GM12878 (cell line): ENCODE measurements around the gene GALNT9. TPM values are rescaled to one million over a fixed set of nuclear protein-coding genes. Genes with fewer than 3 reads are reported as not detected.

Source experiments
- ATAC-seq: fragments of 200-7000 bp; cut with Tn5 transposase; 3 replicates; pipeline ENCODE4 v1.9.1; 2020; ENCODE audit warnings: mild to moderate bottlenecking, moderate library complexity
- BruUV-seq: library from RNA; stranded (reverse); fragments of 400-500 nt; replicated peaks from 2 replicates; lab custom pipeline; 2021; lab: Mats Ljungman, UMichigan
- CTCF ChIA-PET: fragments of 300-600 bp; sonication (Branson Sonifier 250); formaldehyde crosslinking; extraction: SDS; loops from one replicate; lab custom pipeline; 2021; ENCODE audit warnings: inconsistent platforms; lab: Yijun Ruan, JAX
- POLR2A ChIA-PET: fragments of 350-600 bp; formaldehyde crosslinking; extraction: SDS; loops from one replicate; lab custom pipeline; 2021; ENCODE audit warnings: inconsistent platforms; lab: Charles Lee
- RAD21 ChIA-PET: fragments of 300-600 bp; sonication (Branson Sonifier 250); formaldehyde crosslinking; loops from one replicate; lab custom pipeline; 2023; ENCODE audit warnings: antibody characterized with exemption; ENCODE audit not compliant: unreplicated experiment; lab: Charles Lee
- SMC1A ChIA-PET: fragments of 300-600 bp; sonication (Branson Sonifier 250); formaldehyde crosslinking; loops from one replicate; lab custom pipeline; 2023; ENCODE audit not compliant: unreplicated experiment, uncharacterized antibody; lab: Charles Lee
- DNase-seq: peaks from one replicate; pipeline ENCODE4 v3.0.0-alpha.2; 2011; ENCODE audit warnings: low read depth, low spot score
- FAIRE-seq: peaks from 3 replicates; lab custom pipeline; 2011; peaks lifted over from hg19 to GRCh38; lab: Jason Lieb, UNC
- H2AFZ ChIP-seq: 2 replicates; pipeline ENCODE4 v1.6.0; 2011; ENCODE audit warnings: low read depth, low read length, control low read depth; ENCODE audit not compliant: control insufficient read depth
- H3K27ac ChIP-seq: 2 replicates; pipeline ENCODE4 v1.5.1; 2011; ENCODE audit warnings: control low read depth; ENCODE audit not compliant: control insufficient read depth, insufficient read depth
- H3K27me3 ChIP-seq, 2 experiments: replicated peaks in 1 of 2; 2 replicates each; pipeline versions ENCODE4 v1.6.0 to v1.6.1; 2011; ENCODE audit warnings: low read length in 1 of 2; ENCODE audit not compliant: control insufficient read depth in 2 of 2, insufficient read depth in 2 of 2
- H3K36me3 ChIP-seq, 2 experiments: 2 replicates each; pipeline ENCODE4 v1.5.1; 2011; ENCODE audit warnings: low read length in 1 of 2; ENCODE audit not compliant: control insufficient read depth in 2 of 2, insufficient read depth in 2 of 2
- H3K4me1 ChIP-seq: 2 replicates; pipeline ENCODE4 v1.6.1; 2011; ENCODE audit warnings: mild to moderate bottlenecking, low read length, moderate library complexity, mixed read lengths; ENCODE audit not compliant: control insufficient read depth, insufficient read depth
- H3K4me2 ChIP-seq: 2 replicates; pipeline ENCODE4 v1.6.0; 2011; ENCODE audit warnings: control low read depth; ENCODE audit not compliant: control insufficient read depth, insufficient read depth
- H3K4me3 ChIP-seq: fragments of 200-600 bp; sonication (generic); 2 replicates; pipeline ENCODE4 v1.5.1; 2016
- H3K79me2 ChIP-seq: 2 replicates; pipeline ENCODE4 v1.6.0; 2011; ENCODE audit warnings: low read length; ENCODE audit not compliant: control insufficient read depth, insufficient read depth
- H3K9ac ChIP-seq: 2 replicates; pipeline ENCODE4 v1.8.0; 2011; ENCODE audit warnings: low read length, control low read depth, mixed read lengths; ENCODE audit not compliant: control insufficient read depth, insufficient read depth
- H3K9me3 ChIP-seq: replicated peaks from 3 replicates; pipeline ENCODE4 v1.5.1; 2011; ENCODE audit warnings: mild to moderate bottlenecking, low read length; ENCODE audit not compliant: control insufficient read depth, insufficient read depth
- H4K20me1 ChIP-seq: 2 replicates; pipeline ENCODE4 v1.6.0; 2011; ENCODE audit not compliant: control insufficient read depth, insufficient read depth
- CBX3 ChIP-seq: fragments of 200-600 bp; sonication (generic); IDR thresholded peaks from 2 replicates; pipeline ENCODE4 v1.6.1; 2016; ENCODE audit warnings: low read depth, borderline replicate concordance
- CHD4 ChIP-seq: fragments of 200-600 bp; sonication (generic); IDR thresholded peaks from 2 replicates; pipeline ENCODE4 v1.6.1; 2016; ENCODE audit warnings: mild to moderate bottlenecking
- EED ChIP-seq: sonication (generic); IDR thresholded peaks from 2 replicates; pipeline ENCODE4 v1.6.1; 2016; ENCODE audit warnings: antibody characterized with exemption, low read depth
- MXI1 ChIP-seq: fragments of 150-350 bp; IDR thresholded peaks from 2 replicates; pipeline ENCODE4 v1.6.1; 2011; ENCODE audit warnings: low read depth, mild to moderate bottlenecking, inconsistent platforms, low read length, improper control_type of control experiment
- NR2C1 ChIP-seq: fragments of 450-650 bp; IDR thresholded peaks from 2 replicates; pipeline ENCODE4 v1.6.1; 2017; ENCODE audit warnings: antibody characterized with exemption, mild to moderate bottlenecking, moderate library complexity
- PBX3 ChIP-seq: IDR thresholded peaks from 2 replicates; pipeline ENCODE4 v1.6.1; 2011; ENCODE audit warnings: mild to moderate bottlenecking, low read depth, low read length, moderate library complexity; ENCODE audit not compliant: insufficient replicate concordance
- RCOR1 ChIP-seq: conservative IDR thresholded peaks from 2 replicates; pipeline ENCODE4 v1.6.1; 2012; ENCODE audit warnings: low read depth, low read length, improper control_type of control experiment
- RELB ChIP-seq: fragments of 450-650 bp; IDR thresholded peaks from 2 replicates; pipeline ENCODE4 v1.6.1; 2017; ENCODE audit warnings: low read depth, mild to moderate bottlenecking, moderate library complexity
- SIN3A ChIP-seq: IDR thresholded peaks from 2 replicates; pipeline ENCODE4 v1.6.1; 2012; ENCODE audit warnings: low read depth, low read length, improper control_type of control experiment
- USF1 ChIP-seq: IDR thresholded peaks from 2 replicates; pipeline ENCODE4 v1.6.1; 2011; ENCODE audit warnings: borderline replicate concordance, low read depth, mild to moderate bottlenecking, moderate library complexity, mixed read lengths, low read length; ENCODE audit not compliant: insufficient read depth; ENCODE audit errors: extremely low read length
- WGBS: methylation state at CpG from one replicate; pipeline ENCODE4 v1.1.6; 2016; ENCODE audit warnings: low lambda C conversion rate; ENCODE audit not compliant: insufficient replicate concordance, insufficient coverage; ENCODE audit errors: missing lambda C conversion rate; 5-methylcytosine and 5-hydroxymethylcytosine counted together
- in situ Hi-C: fragments of 300-500 bp; cut with MboI; formaldehyde crosslinking; loops from 9 replicates; pipeline ENCODE4 v1.14.3; 2018; ENCODE audit warnings: mixed read lengths
- intact Hi-C: fragments of 100-400 bp; cut with micrococcal nuclease; formaldehyde crosslinking; loops from one replicate; pipeline ENCODE4 v1.14.2; 2022; ENCODE audit not compliant: unreplicated experiment
- polyA plus RNA-seq, 11 experiments: library from polyadenylated mRNA; depleted of rRNA in 4 of 11; unstranded in 6 of 11; stranded (reverse) in 5 of 11; fragments of >200 nt; fragmentation: Nextera tagmentation in 4 of 11; fragmentation: Illumina TruSeq in 1 of 11; extraction: Ambion mirVana in 4 of 11; extraction: Trizol in 1 of 11; gene quantifications; 1 replicate in 1 of 11; 2 replicates in 10 of 11; pipeline versions ENCODE4 v1.2.1 to v1.2.3, GENCODE V29; 2011 to 2016; ENCODE audit warnings: inconsistent platforms in 2 of 11, missing spikeins in 2 of 11, low read depth in 1 of 11
- total RNA-seq, 4 experiments: library from RNA; depleted of rRNA in 3 of 4; stranded (reverse); fragments of >200 nt in 3 of 4; fragmentation: Illumina TruSeq in 1 of 4; extraction: Trizol in 1 of 4; gene quantifications; 2 replicates each; pipeline versions ENCODE4 v1.2.1 to v1.2.3, GENCODE V29; 2013 to 2021

GALNT9 gene
- total and polyA plus RNA-seq, 10 of the 15 experiments (the other 5 are each of a cell fraction or from before 2014, with no cell fraction given), result 0.04 TPM; not detected in 9

- Histone ChIP-seq H3K4me3 (no peak overlapping the region), H3K9ac (no peak overlapping the region), H3K27ac (no peak overlapping the region), H4K20me1 (no peaks in the 10 kb centered on the region), H2AFZ (no peak overlapping the region), H3K4me1 (no peaks in the 10 kb centered on the region), H3K36me3 (no peaks in the 10 kb centered on the region)
- intact Hi-C loops (loop anchor here (2.0 kb wide), 1 partner anchor 63 kb away; no protein-coding TSS in a partner anchor), in situ Hi-C loops (no loop called here)
- ChIA-PET SMC1A (no interaction called here), RAD21 (no interaction called here), CTCF (no interaction called here), POLR2A (no interaction called here)
- ATAC-seq (no peak), DNase-seq (no peak)
- no TSS peak for BruUV-seq
- TF ChIP-seq MXI1 (no peak), CHD4 (no peak), EED (no peak), PBX3 (no peak)
- TF ChIP-seq, all 136 proteins: peak for 0
- Histone ChIP-seq H3K4me2 (no peak overlapping the region), H3K9me3 (peaks cover 1% of the 10 kb centered on the region; the same call in 1 of the 3 replicates), H3K79me2 (no peaks in the 10 kb centered on the region), H3K27me3 (no peaks in the 10 kb centered on the region)
- FAIRE-seq, result no peak
- WGBS, result 29% methylated on average over 7 of the region's 7 CpGs
These were observed 111.4 kb downstream of the GALNT9 start for GRCh38 chr12:132217800-132218526.

- SMC1A ChIA-PET, result no interaction called here
- in situ Hi-C loops, result no loop called here
- CTCF ChIA-PET, result no interaction called here
- Histone ChIP-seq H3K9me3 (peaks cover 1% of the 10 kb centered on the region; the same call in 1 of the 3 replicates), H3K4me1 (no peaks in the 10 kb centered on the region), H4K20me1 (no peaks in the 10 kb centered on the region), H3K79me2 (no peaks in the 10 kb centered on the region), H3K27ac (no peak overlapping the region), H3K27me3 (no peaks in the 10 kb centered on the region), H3K4me3 (no peak overlapping the region), H3K4me2 (no peak overlapping the region), H3K36me3 (no peaks in the 10 kb centered on the region), H2AFZ (no peak overlapping the region), H3K9ac (no peak overlapping the region)
- intact Hi-C loops, result no loop called here
- no peak for ATAC-seq
- DNase-seq, result no peak
- no TSS peak for BruUV-seq
- RAD21 ChIA-PET, result no interaction called here
- no peak for TF ChIP-seq RELB
- TF ChIP-seq CBX3, result no peak
- no peak for TF ChIP-seq NR2C1
- TF ChIP-seq USF1, result no peak
- TF ChIP-seq RCOR1, result no peak
- TF ChIP-seq SIN3A, result no peak
- POLR2A ChIA-PET, result no interaction called here
- no peak for FAIRE-seq
- WGBS, result 25% methylated on average over 1 of the region's 1 CpG
These were observed 112.0 kb downstream of the GALNT9 start for GRCh38 chr12:132217371-132217770.
